ENCODE data around the gene KCNJ8. TPM values are rescaled to one million over a fixed set of nuclear protein-coding genes. Genes with fewer than 3 reads are reported as not detected.

KCNJ8 gene
- 100 to 1,000 TPM in 1 of 9 donors, 10 to 100 TPM in 8; 42.7 to 147 (median 56.5) TPM for total RNA-seq
- 10 to 100 TPM; 17.0 to 89.6 TPM for polyA plus RNA-seq
- long read RNA-seq, donor 1, transcript KCNJ8-201 (3 exons, 2,389 nt): major isoform, 60 of 77 reads
- long read RNA-seq, donor 1, partial matches to known transcripts: 13 of 77 reads
- long read RNA-seq, donor 1, other reads (novel, unspliced or antisense): 4 of 77 reads
- long read RNA-seq, donor 2, transcript KCNJ8-201 (3 exons, 2,389 nt): major isoform, 559 of 635 reads
- long read RNA-seq, donor 2, partial matches to known transcripts: 54 of 635 reads
- long read RNA-seq, donor 2, other reads (novel, unspliced or antisense): 22 of 635 reads
- long read RNA-seq, donor 3, transcript KCNJ8-201 (3 exons, 2,389 nt): major isoform, 52 of 67 reads
- long read RNA-seq, donor 3, partial matches to known transcripts: 12 of 67 reads
- long read RNA-seq, donor 3, other reads (novel, unspliced or antisense): 3 of 67 reads

GRCh38 chr12:21774358-21775132 lies at the start of gene KCNJ8:
KCNJ8 (minus strand) TSS chr12:21774706; CDS start chr12:21773616, 1,090 bp downstream.
- peak within 1 kb of the TSS; percentile 38 to 79 (median 68) for H3K4me3 ChIP-seq
- peaks cover 0 to 33% (median 0%) of the 10 kb centered on the region in 9 donors for H3K36me3 ChIP-seq
- peak within 1 kb of the TSS; percentile 84 to 96 (median 92) for H3K27ac ChIP-seq
- 1% methylated on average over 27 to 49 of the region's 49 CpGs for WGBS, 4 donors
- peaks cover 0 to 35% (median 3%) of the 10 kb centered on the region in 12 donors for H3K4me1 ChIP-seq
- TF ChIP-seq CTCF (IDR thresholded peaks at IDR 0.05) (no peak), POLR2A (IDR thresholded peaks at IDR 0.05) (peak; percentile 24 to 39)
- no peaks in the 10 kb centered on the region for H3K9me3 ChIP-seq
- peak; percentile 91 to 97 (median 92) for DNase-seq
- intact Hi-C loops (cut with DNase I): loop anchor here in 9 of 10 donors (2.0 to 10.0 kb wide), 12 partner anchors 38 to 170 kb away; partner anchors contain the start of gene ABCC9 (in 6 of the 9)
- peak; percentile 92 to 95 (median 94) for ATAC-seq
- peaks cover 0 to 29% (median 0%) of the 10 kb centered on the region in 9 donors for H3K27me3 ChIP-seq

GRCh38 chr12:21823581-21823980 lies 49.1 kb upstream of the KCNJ8 start:
- Histone ChIP-seq H3K9me3 (no peaks in the 10 kb centered on the region), H3K27me3 (no peaks in the 10 kb centered on the region), H3K4me1 (peaks cover 0 to 42% (median 14%) of the 10 kb centered on the region in 12 donors), H3K4me3 (no peak overlapping the region), H3K36me3 (peaks cover 0 to 18% (median 0%) of the 10 kb centered on the region in 9 donors), H3K27ac (peak overlapping the region; percentile 9 to 65 (median 48))
- TF ChIP-seq POLR2A (IDR thresholded peaks at IDR 0.05): no peak
- intact Hi-C loops (cut with DNase I): loop anchor here in 3 of 10 donors (5.0 to 10.0 kb wide), 3 partner anchors 49 to 109 kb away; partner anchors contain the start of gene KCNJ8 (in 2 of the 3)
- DNase-seq: peak; percentile 49 to 75 (median 65)
- peak; percentile 80 to 91 (median 90) for ATAC-seq
- WGBS, 4 donors: 57 to 66% (median 59%) methylated on average over 8 of the region's 8 CpGs

- H3K27ac ChIP-seq: peak overlapping the region in 9 of 12 donors; percentile 28 to 60 (median 44)
- no peaks in the 10 kb centered on the region for H3K9me3 ChIP-seq
- intact Hi-C loops (cut with DNase I): loop anchor here in 6 of 10 donors (2.0 to 10.0 kb wide), 5 partner anchors 42 to 105 kb away; partner anchors contain the start of gene KCNJ8 (in 3 of the 6)
- DNase-seq (no peak), ATAC-seq (no peak)
- peaks cover 0 to 20% (median 0%) of the 10 kb centered on the region in 9 donors for H3K36me3 ChIP-seq
- H3K27me3 ChIP-seq: no peaks in the 10 kb centered on the region
- H3K4me3 ChIP-seq: no peak overlapping the region
- no peak for TF ChIP-seq CTCF (IDR thresholded peaks at IDR 0.05)
- no peak for TF ChIP-seq POLR2A (IDR thresholded peaks at IDR 0.05)
- H3K4me1 ChIP-seq: peaks cover 0 to 35% (median 13%) of the 10 kb centered on the region in 12 donors
These were observed 45.2 kb upstream of the KCNJ8 start for GRCh38 chr12:21819678-21820077.

GRCh38 chr12:21819236-21819635 lies 44.7 kb upstream of the KCNJ8 start:
- 16 to 24% (median 22%) methylated on average over 2 of the region's 2 CpGs for WGBS, 4 donors
- Histone ChIP-seq H3K27me3 (no peaks in the 10 kb centered on the region), H3K27ac (peak overlapping the region in 11 of 12 donors; percentile 22 to 60 (median 44)), H3K9me3 (no peaks in the 10 kb centered on the region), H3K4me3 (no peak overlapping the region), H3K36me3 (peaks cover 0 to 23% (median 0%) of the 10 kb centered on the region in 9 donors), H3K4me1 (peaks cover 0 to 39% (median 13%) of the 10 kb centered on the region in 12 donors)
- intact Hi-C loops (cut with DNase I): loop anchor here in 3 of 10 donors (2.0 to 5.0 kb wide), 2 partner anchors 42 to 44 kb away; partner anchors contain the start of gene KCNJ8 (in 1 of the 3)
- ATAC-seq (no peak), DNase-seq (no peak)
- TF ChIP-seq POLR2A (IDR thresholded peaks at IDR 0.05): no peak
- no peak for TF ChIP-seq CTCF (IDR thresholded peaks at IDR 0.05)

Measured in heart left ventricle (tissue), 16 donors.